ENCODE data around the gene GNG7. TPM values are rescaled to one million over a fixed set of nuclear protein-coding genes. Genes with fewer than 3 reads are reported as not detected.
"Not testable (repeated sequence)": the region's sequence is repeated elsewhere in the genome, so short reads cannot be mapped to it uniquely, and the experiment has no call there.

GNG7 gene
- total RNA-seq, 2 experiments from 2014 or later = 1.2 to 2.2 TPM

DNA sequence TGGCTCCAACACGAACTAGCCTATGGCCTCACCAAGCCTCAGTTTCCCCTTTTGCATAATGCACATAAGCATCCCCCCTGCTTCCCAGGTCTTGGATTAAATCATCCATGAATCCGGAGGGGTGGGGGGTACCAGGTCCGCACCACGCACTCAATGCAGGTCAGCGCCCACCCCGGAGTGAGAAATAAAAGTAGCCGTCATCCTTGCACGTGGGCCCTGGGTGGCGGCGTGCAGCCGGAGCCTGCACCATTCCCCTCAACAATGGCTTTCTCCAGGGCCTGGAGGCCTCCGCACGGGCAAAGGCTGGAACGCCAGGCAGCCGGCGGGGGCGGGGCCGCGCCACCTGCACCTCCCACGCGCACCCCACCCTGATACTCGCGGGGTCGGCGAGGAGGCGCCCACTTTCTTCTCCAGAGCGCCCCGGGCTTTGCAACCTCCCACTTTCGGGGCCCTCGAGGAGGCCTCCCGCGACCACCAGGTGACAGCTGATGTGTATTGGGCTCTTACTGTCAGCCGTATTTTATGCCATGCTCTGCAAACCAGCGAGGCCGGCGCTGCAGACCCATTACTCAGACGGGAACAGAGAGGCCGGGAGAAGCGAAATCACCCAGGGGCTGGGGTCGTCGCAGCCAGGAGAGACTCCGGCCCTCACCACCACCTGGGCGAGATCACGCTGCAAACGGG, 227.3 kb downstream of the GNG7 start:
- Mint-ChIP-seq H3K4me1 (peaks cover 10% of the 10 kb centered on the region), H3K9me3 (no peaks in the 10 kb centered on the region), H3K36me3 (peaks cover 21% of the 10 kb centered on the region), H3K27ac (peak overlapping the region; percentile 76), H3K4me3 (peak overlapping the region; percentile 94), H3K27me3 (no peaks in the 10 kb centered on the region)
- POLR2A ChIA-PET = interaction anchor here (0.6 to 5.7 kb wide), 48 partner anchors 9 to 423 kb away, joined by 3 to 207 read pairs (median 7); partner anchors contain the start of genes LMNB2, LSM7, PEAK3 and SGTA
- peak; percentile 5 for ATAC-seq (ENCODE audit: low read depth)
- peak; percentile 79 for DNase-seq

- DNase-seq = peak; percentile 94
- POLR2A ChIA-PET = interaction anchor here (0.5 to 5.6 kb wide), 10 partner anchors 20 to 235 kb away, joined by 3 to 207 read pairs (median 68); no protein-coding TSS in a partner anchor
- Mint-ChIP-seq H3K27ac (peak overlapping the region; percentile 76), H3K9me3 (no peaks in the 10 kb centered on the region), H3K36me3 (peaks cover 21% of the 10 kb centered on the region), H3K4me3 (peak overlapping the region; percentile 94), H3K27me3 (no peaks in the 10 kb centered on the region), H3K4me1 (peaks cover 14% of the 10 kb centered on the region)
- ATAC-seq (ENCODE audit: low read depth) = peak; percentile 34
Measured at GRCh38 chr19:2474232-2475017, 228.1 kb downstream of the GNG7 start.

GRCh38 chr19:2469915-2470200, 232.6 kb downstream of the GNG7 start:
- H3K27ac Mint-ChIP-seq, H3K36me3 Mint-ChIP-seq: not testable (repeated sequence)

DNA sequence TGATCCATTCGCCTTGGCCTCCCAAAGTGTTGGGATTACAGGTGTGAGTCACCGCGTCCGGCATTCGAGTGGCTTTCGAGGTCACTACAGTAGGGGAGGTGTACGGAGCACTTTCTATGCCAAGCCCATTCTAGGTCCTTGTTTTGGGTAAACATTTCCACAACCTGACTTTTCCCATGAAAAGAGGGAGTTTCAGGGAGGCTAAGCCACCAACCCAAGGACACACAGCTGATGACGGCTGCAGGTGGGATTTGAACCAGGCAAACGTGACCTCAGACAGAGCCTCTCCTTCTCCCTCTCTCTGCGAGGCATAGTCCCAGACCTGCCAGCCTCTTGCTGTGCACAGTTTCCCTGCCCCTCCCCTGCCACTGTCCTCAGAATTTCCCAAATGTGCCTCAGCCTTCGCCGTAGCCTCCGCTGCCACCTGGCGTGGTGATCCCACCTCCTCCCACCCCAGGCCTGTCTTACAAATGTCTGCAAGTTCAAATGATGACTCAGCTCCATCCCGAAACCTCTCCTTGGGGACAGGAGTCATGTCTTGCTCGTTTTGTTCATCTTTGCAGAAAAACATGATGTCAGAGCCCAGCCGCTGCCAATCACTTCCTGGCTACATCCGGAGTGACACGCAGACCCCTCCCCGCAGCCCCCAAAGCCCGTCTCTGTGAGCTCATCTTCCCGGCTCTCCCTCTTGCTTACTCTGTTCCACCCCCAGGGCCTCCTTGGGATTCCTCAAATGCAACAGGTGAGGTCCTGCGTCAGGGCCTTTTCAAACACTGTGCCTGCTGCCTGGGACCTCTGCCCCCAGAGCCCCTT, 233.2 kb downstream of the GNG7 start:
- no peaks in the 10 kb centered on the region for H3K27me3 Mint-ChIP-seq
- peaks cover 8% of the 10 kb centered on the region for H3K4me1 Mint-ChIP-seq
- peak; percentile 63 for ATAC-seq (ENCODE audit: low read depth)
- no peaks in the 10 kb centered on the region for H3K9me3 Mint-ChIP-seq
- no peaks in the 10 kb centered on the region for H3K36me3 Mint-ChIP-seq
- H3K4me3 Mint-ChIP-seq = peak overlapping the region; percentile 27
- peak overlapping the region; percentile 56 for H3K27ac Mint-ChIP-seq
- no peak for DNase-seq
- POLR2A ChIA-PET = interaction anchor here (1.0 to 1.6 kb wide), 2 partner anchors 145 to 233 kb away, joined by 3 to 6 read pairs; partner anchors contain the start of gene PLEKHJ1

More at GRCh38 chr19:2469915-2470200, 232.6 kb downstream of the GNG7 start:
- DNase-seq; H3K9me3 Mint-ChIP-seq; H3K27me3 Mint-ChIP-seq; H3K4me1 Mint-ChIP-seq; H3K4me3 Mint-ChIP-seq; ATAC-seq (ENCODE audit: low read depth): not testable (repeated sequence)
- POLR2A ChIA-PET = interaction anchor here (1.0 to 1.8 kb wide), 4 partner anchors 8 to 234 kb away, joined by 3 to 6 read pairs (median 4); partner anchors contain the start of gene PLEKHJ1

DNA sequence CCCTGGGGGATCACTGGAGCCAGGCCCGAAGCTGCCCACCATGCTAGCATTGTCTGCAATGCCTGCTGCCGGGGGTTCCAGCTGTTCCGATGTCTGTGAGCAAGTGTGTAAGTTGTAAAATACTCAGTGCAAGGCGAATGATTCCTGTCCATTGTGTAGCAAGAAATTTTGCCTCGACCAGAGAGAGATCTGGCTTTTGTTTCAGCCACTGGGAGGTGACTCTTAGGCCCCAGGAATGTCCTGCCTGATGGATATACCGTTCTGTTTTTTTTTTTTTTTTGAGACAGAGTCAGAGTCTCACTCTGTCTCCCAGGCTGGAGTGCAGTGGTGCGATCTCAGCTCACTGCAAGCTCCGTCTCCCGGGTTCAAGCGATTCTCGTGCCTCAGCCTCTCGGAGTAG, 233.9 kb downstream of the GNG7 start:
- no peaks in the 10 kb centered on the region for H3K36me3 Mint-ChIP-seq
- no peaks in the 10 kb centered on the region for H3K27me3 Mint-ChIP-seq
- ATAC-seq (ENCODE audit: low read depth) = no peak
- H3K4me3 Mint-ChIP-seq = no peak overlapping the region
- H3K9me3 Mint-ChIP-seq = no peaks in the 10 kb centered on the region
- peaks cover 8% of the 10 kb centered on the region for H3K4me1 Mint-ChIP-seq
- no peak for DNase-seq
- POLR2A ChIA-PET = no interaction called here
- peak overlapping the region; percentile 61 for H3K27ac Mint-ChIP-seq

DNA sequence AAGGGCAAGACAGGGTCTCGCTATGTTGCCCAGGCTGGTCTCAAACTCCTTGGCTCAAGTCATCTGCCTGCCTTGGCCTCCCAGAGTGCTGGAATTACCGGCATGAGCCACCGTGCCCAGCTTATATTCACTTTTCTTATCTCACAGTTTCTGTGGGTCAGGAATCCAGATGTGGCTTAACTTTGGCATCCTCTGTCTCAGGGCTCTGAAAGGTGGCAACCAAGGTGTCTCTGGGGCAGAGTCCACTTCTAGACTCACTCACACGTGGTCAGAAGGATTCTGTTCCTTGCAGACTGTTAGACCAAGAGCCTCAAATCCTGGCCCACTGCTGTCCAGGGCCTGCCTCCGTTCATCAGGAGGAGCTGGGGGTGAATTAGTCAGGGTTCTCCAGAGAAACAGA, 238.1 kb downstream of the GNG7 start:
- Mint-ChIP-seq H3K4me1 (peaks cover 14% of the 10 kb centered on the region), H3K4me3 (no peak overlapping the region), H3K36me3 (peaks cover 2% of the 10 kb centered on the region), H3K9me3 (no peaks in the 10 kb centered on the region), H3K27me3 (no peaks in the 10 kb centered on the region), H3K27ac (no peak overlapping the region)
- ATAC-seq (ENCODE audit: low read depth) (no peak), DNase-seq (no peak)
- POLR2A ChIA-PET = interaction anchor here (0.6 to 5.3 kb wide), 3 partner anchors 13 to 156 kb away, joined by 3 to 50 read pairs (median 8); partner anchors contain the start of gene GADD45B

DNA sequence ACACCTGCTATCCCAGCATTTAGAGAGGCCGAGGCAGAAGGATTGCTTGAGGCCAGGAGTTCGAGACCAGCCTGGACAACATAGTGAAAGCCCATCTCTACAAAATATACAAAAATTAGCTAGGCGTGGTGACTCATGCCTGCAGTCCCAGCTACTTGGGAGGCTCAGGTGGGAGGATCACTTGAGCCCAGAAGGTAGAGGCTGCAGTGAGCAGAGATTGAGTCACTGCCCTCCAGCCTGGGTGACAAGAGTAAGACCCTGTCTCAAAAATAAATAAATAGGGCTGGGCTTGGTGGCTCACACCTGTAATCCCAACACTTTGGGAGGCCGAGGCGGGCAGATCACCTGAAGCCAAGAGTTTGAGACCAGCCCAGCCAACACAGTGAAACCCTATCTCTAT, 238.8 kb downstream of the GNG7 start:
- not testable (repeated sequence) for H3K4me1 Mint-ChIP-seq; DNase-seq; ATAC-seq (ENCODE audit: low read depth); H3K9me3 Mint-ChIP-seq; H3K27me3 Mint-ChIP-seq; H3K36me3 Mint-ChIP-seq; H3K27ac Mint-ChIP-seq
- POLR2A ChIA-PET = interaction anchor here (2.2 to 5.3 kb wide), 2 partner anchors 13 to 157 kb away, joined by 8 to 50 read pairs; partner anchors contain the start of gene GADD45B
- peak overlapping the region; percentile 48 for H3K4me3 Mint-ChIP-seq

GRCh38 chr19:2462635-2463421, 239.7 kb downstream of the GNG7 start:
- Mint-ChIP-seq H3K27me3 (no peaks in the 10 kb centered on the region), H3K36me3 (peaks cover 2% of the 10 kb centered on the region), H3K4me1 (peaks cover 10% of the 10 kb centered on the region), H3K9me3 (no peaks in the 10 kb centered on the region), H3K27ac (peak overlapping the region; percentile 96), H3K4me3 (peak overlapping the region; percentile 98)
- ATAC-seq (ENCODE audit: low read depth) = no peak
- no peak for DNase-seq
- POLR2A ChIA-PET = interaction anchor here (0.7 to 5.3 kb wide), 5 partner anchors 14 to 172 kb away, joined by 3 to 50 read pairs (median 4); partner anchors contain the start of gene GADD45B

DNA sequence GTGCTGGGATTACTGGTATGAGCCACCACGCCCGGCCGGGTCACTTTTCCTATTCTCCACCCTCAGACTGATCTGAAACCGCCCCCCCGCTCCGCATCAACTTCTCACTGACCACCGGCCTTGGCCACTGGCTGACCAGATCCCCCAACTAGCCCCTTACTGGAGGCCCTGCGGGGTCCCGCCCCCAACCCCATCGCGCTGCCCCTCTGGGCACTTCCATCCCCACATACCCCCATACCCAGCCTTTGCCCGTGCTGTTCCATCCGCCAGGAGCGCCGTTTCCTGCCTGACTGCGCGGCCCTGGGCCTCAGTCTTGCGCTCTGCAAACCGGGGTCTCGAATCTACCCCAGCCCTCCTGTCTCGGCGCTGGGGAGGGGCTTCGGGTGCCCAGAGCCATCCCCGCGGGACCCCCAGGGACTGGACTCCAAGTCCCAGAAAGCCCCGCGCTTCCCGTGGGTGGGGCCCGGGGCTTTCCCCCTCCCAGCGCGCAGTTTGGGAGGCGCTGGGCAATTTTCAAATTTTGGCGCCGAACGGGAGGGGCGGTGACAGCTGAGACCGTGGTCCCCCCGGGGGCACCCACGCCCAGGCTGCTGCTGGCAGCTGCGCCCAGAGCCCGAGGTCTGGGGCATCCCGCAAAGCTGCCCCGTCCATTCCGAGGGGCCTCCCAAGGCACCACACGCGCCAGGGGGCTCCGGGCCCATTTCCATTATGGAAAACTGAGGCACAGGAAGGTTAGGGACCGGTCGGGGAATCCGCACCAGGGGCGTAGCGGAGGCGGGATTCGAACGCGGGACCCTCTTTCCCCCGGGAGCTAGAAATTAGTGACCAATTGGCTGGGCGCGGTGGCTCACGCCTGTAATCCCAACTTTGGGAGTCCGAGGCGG, 240.5 kb downstream of the GNG7 start:
- peaks cover 11% of the 10 kb centered on the region for H3K4me1 Mint-ChIP-seq
- DNase-seq (peak; percentile 82), ATAC-seq (ENCODE audit: low read depth) (peak; percentile 84)
- H3K4me3 Mint-ChIP-seq = peak overlapping the region; percentile 98
- peak overlapping the region; percentile 96 for H3K27ac Mint-ChIP-seq
- POLR2A ChIA-PET = interaction anchor here (0.7 to 5.3 kb wide), 7 partner anchors 14 to 312 kb away, joined by 3 to 50 read pairs (median 3); partner anchors contain the start of gene GADD45B
- H3K36me3 Mint-ChIP-seq = peaks cover 2% of the 10 kb centered on the region
- no peaks in the 10 kb centered on the region for H3K27me3 Mint-ChIP-seq
- H3K9me3 Mint-ChIP-seq = no peaks in the 10 kb centered on the region
